Epithelial cell of proximal tubule (primary cell): ENCODE data around the gene KRTAP1-4. TPM values are rescaled to one million over a fixed set of nuclear protein-coding genes. Genes with fewer than 3 reads are reported as not detected.
"Not testable (repeated sequence)": the region's sequence is repeated elsewhere in the genome, so short reads cannot be mapped to it uniquely, and the experiment has no call there.

Experiments
- DNase-seq: peaks from one replicate; pipeline ENCODE4 v3.0.0-alpha.2; 2011; ENCODE audit warnings: low read depth
- H3K4me3 ChIP-seq: 2 replicates; pipeline ENCODE4 v1.5.1; 2011; ENCODE audit warnings: low read depth, mild to moderate bottlenecking, low read length
- total RNA-seq: library from RNA; depleted of rRNA; stranded (reverse); fragments of >200 nt; gene quantifications from 2 replicates; pipeline ENCODE4 v1.2.3, GENCODE V29; 2015
- TF ChIP-seq, protein P1 (sequence below): conservative IDR thresholded peaks from 2 replicates; pipeline ENCODE4 v1.5.1; 2012; ENCODE audit warnings: low read depth, mild to moderate bottlenecking, low read length

KRTAP1-4 gene
- total RNA-seq, 1 donor from 2014 or later = not detected

DNA sequence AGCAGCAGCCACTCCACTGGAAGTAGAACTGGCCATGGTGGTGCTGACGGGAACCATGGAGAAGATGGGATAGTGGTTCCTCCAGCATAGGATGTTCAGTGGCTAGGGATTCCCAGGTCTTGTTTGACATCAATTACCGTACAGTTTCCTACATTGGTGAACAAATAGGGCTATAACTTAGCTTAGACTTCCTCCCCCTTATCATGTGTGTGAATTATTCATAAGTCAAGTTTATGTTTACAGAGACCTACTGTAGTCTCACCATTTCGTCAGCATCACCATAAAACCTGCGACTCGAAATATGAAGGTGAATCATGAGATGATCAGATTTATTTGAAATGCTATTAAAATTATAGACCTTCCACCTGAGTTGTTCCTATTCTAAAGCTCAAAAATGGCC lies 28.7 kb upstream of the KRTAP1-4 start:
- H3K4me3 ChIP-seq = no peak overlapping the region
- no peak for DNase-seq
- TF ChIP-seq, protein P1, sequence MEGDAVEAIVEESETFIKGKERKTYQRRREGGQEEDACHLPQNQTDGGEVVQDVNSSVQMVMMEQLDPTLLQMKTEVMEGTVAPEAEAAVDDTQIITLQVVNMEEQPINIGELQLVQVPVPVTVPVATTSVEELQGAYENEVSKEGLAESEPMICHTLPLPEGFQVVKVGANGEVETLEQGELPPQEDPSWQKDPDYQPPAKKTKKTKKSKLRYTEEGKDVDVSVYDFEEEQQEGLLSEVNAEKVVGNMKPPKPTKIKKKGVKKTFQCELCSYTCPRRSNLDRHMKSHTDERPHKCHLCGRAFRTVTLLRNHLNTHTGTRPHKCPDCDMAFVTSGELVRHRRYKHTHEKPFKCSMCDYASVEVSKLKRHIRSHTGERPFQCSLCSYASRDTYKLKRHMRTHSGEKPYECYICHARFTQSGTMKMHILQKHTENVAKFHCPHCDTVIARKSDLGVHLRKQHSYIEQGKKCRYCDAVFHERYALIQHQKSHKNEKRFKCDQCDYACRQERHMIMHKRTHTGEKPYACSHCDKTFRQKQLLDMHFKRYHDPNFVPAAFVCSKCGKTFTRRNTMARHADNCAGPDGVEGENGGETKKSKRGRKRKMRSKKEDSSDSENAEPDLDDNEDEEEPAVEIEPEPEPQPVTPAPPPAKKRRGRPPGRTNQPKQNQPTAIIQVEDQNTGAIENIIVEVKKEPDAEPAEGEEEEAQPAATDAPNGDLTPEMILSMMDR = no peak

DNA sequence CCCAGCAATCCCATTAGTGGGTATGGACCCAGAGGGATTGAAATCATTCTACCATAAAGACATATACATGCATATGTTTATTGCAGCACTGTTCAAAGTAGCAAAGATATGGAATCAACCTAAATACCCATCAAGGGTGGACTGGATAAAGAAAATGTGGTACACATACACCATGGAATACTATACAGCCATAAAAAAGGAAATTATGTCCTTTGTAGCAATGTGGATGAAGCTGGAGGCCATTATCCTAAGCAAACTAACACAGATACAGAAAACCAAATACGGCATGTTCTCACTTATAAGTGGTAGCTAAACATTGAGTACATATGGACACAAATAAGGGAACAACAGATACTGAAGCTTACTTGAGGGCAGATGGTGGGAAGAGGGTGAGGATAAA lies 27.6 kb upstream of the KRTAP1-4 start:
- H3K4me3 ChIP-seq = no peak overlapping the region
- TF ChIP-seq, protein P1 = no peak
- no peak for DNase-seq

DNA sequence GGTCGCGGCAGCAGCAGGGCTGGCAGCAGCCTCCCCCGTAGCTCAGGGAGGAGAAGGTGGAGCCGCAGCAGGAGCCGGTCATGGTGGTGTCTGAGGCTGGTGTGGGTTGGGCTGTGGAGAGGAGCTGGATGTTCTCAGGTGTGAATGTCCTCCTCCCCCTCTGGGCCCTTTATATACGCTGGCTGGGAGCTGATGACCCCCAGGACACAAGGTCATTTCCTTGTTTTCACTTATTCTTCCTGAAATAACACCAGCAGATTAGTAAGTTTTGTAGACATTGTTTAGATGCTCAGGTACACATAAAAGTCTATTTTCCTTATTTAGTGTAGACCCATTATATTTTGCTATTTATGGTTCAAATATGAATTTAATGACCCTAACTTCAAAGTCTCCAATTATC lies 25.1 kb upstream of the KRTAP1-4 start, which contains the start of gene KRTAP2-2:
TSS of gene KRTAP2-2 (minus strand) at position 101 of the 400 bp plus-strand sequence. CDS start at position 82, 19 bp downstream.
- not testable (repeated sequence) for DNase-seq, H3K4me3 ChIP-seq

DNA sequence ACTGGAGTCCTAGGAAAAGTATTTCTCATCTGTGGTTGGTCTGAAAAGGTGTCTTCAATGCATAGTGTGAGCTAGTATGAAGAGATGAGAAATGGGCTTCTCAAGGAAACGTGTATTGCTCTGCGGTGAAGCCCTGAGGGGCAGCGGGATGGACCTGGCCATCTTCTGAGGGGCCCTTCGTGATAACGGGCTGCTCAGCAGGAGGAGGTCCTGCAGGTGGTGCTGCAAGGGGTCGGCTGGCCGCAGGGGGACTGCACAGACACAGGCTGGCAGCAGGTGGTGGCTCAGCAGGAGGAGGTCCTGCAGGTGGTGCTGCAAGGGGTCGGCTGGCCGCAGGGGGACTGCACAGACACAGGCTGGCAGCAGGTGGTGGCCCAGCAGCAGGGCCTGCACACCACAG lies 24.6 kb upstream of the KRTAP1-4 start:
- H3K4me3 ChIP-seq, DNase-seq: not testable (repeated sequence)

DNA sequence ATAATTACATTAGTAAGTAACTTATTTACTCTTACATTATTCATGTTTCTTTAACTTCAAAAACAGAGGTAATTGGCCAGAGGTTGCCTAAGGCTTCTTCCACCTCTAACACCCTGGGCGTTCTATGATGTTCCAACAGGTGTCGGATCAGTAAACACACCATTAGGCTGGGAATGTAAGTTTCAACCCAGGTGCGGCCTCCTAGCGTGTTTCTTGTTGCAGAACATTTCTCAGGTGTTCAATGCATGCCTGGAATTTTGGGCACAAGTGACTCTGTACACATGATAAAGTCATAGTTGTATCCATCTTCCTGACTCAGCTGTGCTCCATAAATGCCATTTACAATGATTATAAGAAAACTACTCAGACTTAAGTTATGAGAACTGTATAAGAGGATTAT lies 24.0 kb upstream of the KRTAP1-4 start:
- DNase-seq = no peak
- H3K4me3 ChIP-seq = no peak overlapping the region
- TF ChIP-seq, protein P1 = no peak

DNA sequence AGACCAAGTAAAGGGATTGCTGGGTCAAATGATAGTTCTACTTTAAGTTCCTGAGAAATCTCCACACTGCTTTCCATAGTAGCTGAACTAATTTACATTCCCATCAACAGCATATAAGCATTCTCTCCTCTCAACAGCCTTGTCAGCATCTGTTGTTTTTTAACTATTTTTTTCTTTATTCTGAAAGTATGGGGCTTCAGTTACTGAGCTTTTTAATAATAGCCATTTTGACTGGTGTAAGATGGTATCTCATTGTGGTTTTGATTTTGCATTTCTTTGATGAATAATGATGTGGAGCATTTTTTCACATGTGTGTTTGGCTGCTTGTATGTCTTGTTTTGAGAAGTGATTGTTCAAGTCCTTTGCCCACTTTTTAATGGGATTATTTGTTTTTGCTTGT lies 22.6 kb upstream of the KRTAP1-4 start:
- H3K4me3 ChIP-seq = no peak overlapping the region
- no peak for DNase-seq
- TF ChIP-seq, protein P1 = no peak

DNA sequence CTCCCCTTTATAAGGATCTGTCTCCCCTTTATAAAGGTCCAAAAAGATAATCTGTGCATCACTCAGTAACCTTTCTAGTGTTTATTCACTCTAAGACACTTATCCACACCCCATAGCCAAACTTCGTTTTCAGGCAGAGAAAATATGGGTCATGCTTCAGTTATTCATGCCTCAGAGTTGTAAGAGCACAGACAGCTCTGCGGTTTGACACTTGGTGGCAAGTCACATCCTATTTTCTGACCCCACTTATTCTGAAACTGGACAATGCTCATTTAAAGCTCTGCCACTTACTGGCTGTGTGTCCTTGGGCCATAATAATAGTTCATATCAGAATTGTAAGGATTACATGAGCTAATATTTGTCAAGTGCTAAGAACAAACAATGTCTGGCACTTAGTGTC lies 19.1 kb upstream of the KRTAP1-4 start:
- TF ChIP-seq, protein P1 = no peak
- DNase-seq = no peak
- no peak overlapping the region for H3K4me3 ChIP-seq

DNA sequence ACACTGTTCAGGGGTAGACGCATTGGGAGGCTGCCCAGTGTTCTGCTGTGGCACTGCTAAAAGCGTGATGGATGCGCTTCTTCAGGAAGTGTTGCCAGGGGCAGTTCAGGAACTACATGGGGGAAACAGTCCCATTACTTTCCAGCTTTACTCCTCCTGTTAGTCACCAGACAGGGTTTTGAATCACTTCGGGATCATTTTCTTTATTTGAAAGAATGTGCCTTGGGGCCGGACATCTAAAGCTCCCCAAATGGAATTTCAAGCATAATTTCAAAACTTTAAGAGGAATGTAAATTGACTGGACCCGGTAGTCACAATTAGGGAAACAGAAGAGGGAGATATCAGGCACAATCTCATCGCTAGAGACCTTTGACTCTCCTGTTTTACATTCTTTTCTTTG lies 18.4 kb upstream of the KRTAP1-4 start:
- DNase-seq = no peak
- TF ChIP-seq, protein P1 = no peak
- no peak overlapping the region for H3K4me3 ChIP-seq

DNA sequence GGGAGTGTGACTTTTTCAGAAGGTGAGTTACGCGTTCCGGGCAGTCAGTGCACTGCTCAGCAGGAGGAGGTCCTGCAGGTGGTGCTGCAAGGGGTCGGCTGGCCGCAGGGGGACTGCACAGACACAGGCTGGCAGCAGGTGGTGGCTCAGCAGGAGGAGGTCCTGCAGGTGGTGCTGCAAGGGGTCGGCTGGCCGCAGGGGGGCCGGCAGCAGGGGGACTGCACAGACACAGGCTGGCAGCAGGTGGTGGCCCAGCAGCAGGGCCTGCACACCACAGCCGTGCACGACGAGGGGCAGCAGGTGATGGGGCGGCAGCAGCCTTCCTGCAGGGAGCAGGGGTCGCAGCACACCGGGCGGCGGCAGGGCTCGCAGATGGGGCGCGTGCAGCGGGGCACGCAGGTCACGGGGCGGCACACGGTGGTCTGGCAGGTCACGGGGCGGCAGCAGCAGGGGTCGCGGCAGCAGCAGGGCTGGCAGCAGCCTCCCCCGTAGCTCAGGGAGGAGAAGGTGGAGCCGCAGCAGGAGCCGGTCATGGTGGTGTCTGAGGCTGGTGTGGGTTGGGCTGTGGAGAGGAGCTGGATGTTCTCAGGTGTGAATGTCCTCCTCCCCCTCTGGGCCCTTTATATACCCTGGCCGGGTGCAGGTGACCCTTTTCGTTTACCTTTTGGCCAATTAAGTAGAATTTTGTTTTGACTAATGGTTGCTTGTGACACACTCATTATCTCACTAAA lies 16.9 kb upstream of the KRTAP1-4 start, which contains the start of gene KRTAP2-1:
TSS of gene KRTAP2-1 (minus strand) at position 582 of the 731 bp plus-strand sequence. CDS start at position 533, 49 bp downstream.
- not testable (repeated sequence) for DNase-seq, H3K4me3 ChIP-seq
